ENCODE data around the gene CXCR4.

CXCR4 gene
- total RNA-seq, result 17.7 to 558 (median 407) reads per million in 3 experiments

- DNase-seq, result peak; percentile 88
Measured at GRCh38 chr2:136117909-136118818, at the start of gene CXCR4. CXCR4 (minus strand) TSS chr2:136118149; CDS start chr2:136118060, 89 bp downstream.

GRCh38 chr2:136164280-136164776 is 46.4 kb upstream of the CXCR4 start:
- DNase-seq, result no peak

GRCh38 chr2:136162438-136162837 is 44.5 kb upstream of the CXCR4 start:
- no peak for DNase-seq

GRCh38 chr2:136156411-136156810 is 38.5 kb upstream of the CXCR4 start:
- no peak for DNase-seq

- DNase-seq, result no peak
Measured at GRCh38 chr2:136154384-136154783, 36.4 kb upstream of the CXCR4 start.

GRCh38 chr2:136151021-136151971 is 33.3 kb upstream of the CXCR4 start:
- no peak for DNase-seq

- no peak for DNase-seq
Measured at GRCh38 chr2:136149011-136149410, 31.1 kb upstream of the CXCR4 start.

- DNase-seq, result no peak
Measured at GRCh38 chr2:136146564-136146963, 28.6 kb upstream of the CXCR4 start.

- no peak for DNase-seq
Measured at GRCh38 chr2:136143603-136144451, 25.9 kb upstream of the CXCR4 start.

- DNase-seq, result no peak
Measured at GRCh38 chr2:136141510-136142149, 23.7 kb upstream of the CXCR4 start.

- peak; percentile 35 for DNase-seq
Measured at GRCh38 chr2:136139631-136140030, 21.7 kb upstream of the CXCR4 start.

GRCh38 chr2:136137982-136138381 is 20.0 kb upstream of the CXCR4 start:
- no peak for DNase-seq

GRCh38 chr2:136136931-136137330 is 19.0 kb upstream of the CXCR4 start:
- no peak for DNase-seq

GRCh38 chr2:136135921-136136906 is 18.3 kb upstream of the CXCR4 start:
- peak; percentile 94 for DNase-seq

- DNase-seq, result no peak
Measured at GRCh38 chr2:136135462-136135861, 17.5 kb upstream of the CXCR4 start.

GRCh38 chr2:136134126-136134525 is 16.2 kb upstream of the CXCR4 start:
- DNase-seq, result peak; percentile 74

- no peak for DNase-seq
Measured at GRCh38 chr2:136133586-136133985, 15.6 kb upstream of the CXCR4 start.

- no peak for DNase-seq
Measured at GRCh38 chr2:136133176-136133575, 15.2 kb upstream of the CXCR4 start.

- DNase-seq, result no peak
Measured at GRCh38 chr2:136132825-136133155, 14.8 kb upstream of the CXCR4 start.

Measured in central memory CD4-positive, alpha-beta T cell (primary cell).